WTC11 (cell line): ENCODE data around the gene CHIT1. TPM values are rescaled to one million over a fixed set of nuclear protein-coding genes. Genes with fewer than 3 reads are reported as not detected.
"Not testable (repeated sequence)": the region's sequence is repeated elsewhere in the genome, so short reads cannot be mapped to it uniquely, and the experiment has no call there.

ENCODE experiments used
- ATAC-seq: fragments of 200-7000 bp; cut with Tn5 transposase; 2 replicates; pipeline ENCODE4 v1.10.0; 2021; ENCODE audit warnings: mild to moderate bottlenecking, moderate library complexity
- CTCF ChIA-PET: fragments of 300-600 bp; sonication (Branson Sonifier 250); formaldehyde crosslinking; loops from one replicate; lab custom pipeline; 2021; ENCODE audit warnings: antibody characterized with exemption; lab: Charles Lee
- POLR2A ChIA-PET: fragments of 350-600 bp; sonication (Branson Sonifier 250); formaldehyde crosslinking; loops from one replicate; lab custom pipeline; 2021; ENCODE audit warnings: antibody characterized with exemption; lab: Charles Lee
- DNase-seq: peaks from one replicate; pipeline ENCODE4 v3.0.0; 2021; ENCODE audit warnings: low spot score
- H3K27ac Mint-ChIP-seq: 2 replicates; pipeline ENCODE4 v1.8.0; 2021; ENCODE audit warnings: mixed read lengths
- H3K27me3 Mint-ChIP-seq: 2 replicates; pipeline ENCODE4 v1.8.0; 2021; ENCODE audit warnings: low read depth, mild to moderate bottlenecking, moderate library complexity, mixed read lengths
- H3K36me3 Mint-ChIP-seq: 2 replicates; pipeline ENCODE4 v1.8.0; 2021; ENCODE audit warnings: mixed read lengths
- H3K4me1 Mint-ChIP-seq: 2 replicates; pipeline ENCODE4 v1.8.0; 2022; ENCODE audit warnings: mixed read lengths
- H3K4me3 Mint-ChIP-seq: 2 replicates; pipeline ENCODE4 v1.8.0; 2021; ENCODE audit warnings: mild to moderate bottlenecking, moderate library complexity, mixed read lengths
- H3K9me3 Mint-ChIP-seq: 2 replicates; pipeline ENCODE4 v1.8.0; 2021; ENCODE audit warnings: mixed read lengths
- AR ChIP-seq: fragments of 250-450 bp; sonication (Bioruptor Pico); IDR thresholded peaks from 2 replicates; pipeline ENCODE4 v1.9.0; 2021; ENCODE audit warnings: mild to moderate bottlenecking
- CREM ChIP-seq: sonication (generic); formaldehyde crosslinking; IDR thresholded peaks from 2 replicates; pipeline ENCODE4 v1.8.1; 2022; ENCODE audit warnings: mild to moderate bottlenecking, missing genetic modification reagents, moderate library complexity
- E2F5 ChIP-seq: sonication (generic); formaldehyde crosslinking; IDR thresholded peaks from 2 replicates; pipeline ENCODE4 v1.8.1; 2022; ENCODE audit warnings: mild to moderate bottlenecking, moderate library complexity, missing genetic modification reagents
- JAZF1 ChIP-seq: fragments of 250-450 bp; sonication (Bioruptor Pico); IDR thresholded peaks from 2 replicates; pipeline ENCODE4 v1.9.0; 2021; ENCODE audit warnings: moderate library complexity, mild to moderate bottlenecking, inconsistent platforms
- MAX ChIP-seq: sonication (generic); formaldehyde crosslinking; IDR thresholded peaks from 2 replicates; pipeline ENCODE4 v1.8.0; 2022; ENCODE audit warnings: mild to moderate bottlenecking, missing genetic modification reagents
- NR2C2 ChIP-seq: sonication (generic); formaldehyde crosslinking; IDR thresholded peaks from 2 replicates; pipeline ENCODE4 v1.8.0; 2022; ENCODE audit warnings: mild to moderate bottlenecking, missing genetic modification reagents
- PRRX2 ChIP-seq: fragments of 250-450 bp; sonication (Bioruptor Pico); IDR thresholded peaks from 2 replicates; pipeline ENCODE4 v1.8.0; 2021; ENCODE audit warnings: mild to moderate bottlenecking
- STAT6 ChIP-seq: sonication (generic); formaldehyde crosslinking; conservative IDR thresholded peaks from 2 replicates; pipeline ENCODE4 v1.8.1; 2023; ENCODE audit warnings: mild to moderate bottlenecking, low read depth, missing genetic modification reagents, moderate library complexity
- TEAD1 ChIP-seq: sonication (generic); formaldehyde crosslinking; IDR thresholded peaks from 2 replicates; pipeline ENCODE4 v1.8.0; 2022; ENCODE audit warnings: mild to moderate bottlenecking, missing genetic modification reagents
- TP53 ChIP-seq: sonication (generic); formaldehyde crosslinking; IDR thresholded peaks from 2 replicates; pipeline ENCODE4 v1.8.1; 2023; ENCODE audit warnings: mild to moderate bottlenecking, missing genetic modification reagents
- USF1 ChIP-seq: sonication (generic); formaldehyde crosslinking; IDR thresholded peaks from 2 replicates; pipeline ENCODE4 v1.8.0; 2022; ENCODE audit warnings: mild to moderate bottlenecking, missing genetic modification reagents
- USF2 ChIP-seq: sonication (generic); formaldehyde crosslinking; IDR thresholded peaks from 2 replicates; pipeline ENCODE4 v1.8.1; 2023; ENCODE audit warnings: mild to moderate bottlenecking, missing genetic modification reagents, moderate library complexity
- ZNF219 ChIP-seq: sonication (generic); formaldehyde crosslinking; IDR thresholded peaks from 2 replicates; pipeline ENCODE4 v1.8.0; 2023; ENCODE audit warnings: missing genetic modification reagents, mild to moderate bottlenecking, borderline replicate concordance
- ZNF425 ChIP-seq: fragments of 250-450 bp; sonication (Bioruptor Pico); conservative IDR thresholded peaks from 2 replicates; pipeline ENCODE4 v1.9.0; 2021; ENCODE audit warnings: mild to moderate bottlenecking
- ZNF671 ChIP-seq: fragments of 250-450 bp; sonication (Bioruptor Pico); IDR thresholded peaks from 2 replicates; pipeline ENCODE4 v1.8.0; 2021; ENCODE audit warnings: mild to moderate bottlenecking
- ZSCAN18 ChIP-seq: fragments of 250-450 bp; sonication (Bioruptor Pico); IDR thresholded peaks from 2 replicates; pipeline ENCODE4 v2.1.2; 2022; ENCODE audit warnings: mild to moderate bottlenecking, moderate library complexity
- total RNA-seq: library from RNA; stranded (reverse); gene quantifications from 3 replicates; pipeline ENCODE4 v1.2.3, GENCODE V29; 2021

The CHIT1 gene
- total RNA-seq, 1 experiment from 2014 or later = 0.15 TPM

- no peak for ATAC-seq
- Mint-ChIP-seq H3K9me3 (no peaks in the 10 kb centered on the region), H3K27me3 (peaks cover 34% of the 10 kb centered on the region), H3K36me3 (no peaks in the 10 kb centered on the region), H3K4me3 (no peak overlapping the region), H3K27ac (no peak overlapping the region), H3K4me1 (peaks cover 8% of the 10 kb centered on the region)
- CTCF ChIA-PET = interaction anchor here (2.0 to 11.3 kb wide), 4 partner anchors 47 to 221 kb away, joined by 4 to 369 read pairs (median 6); no protein-coding TSS in a partner anchor
- POLR2A ChIA-PET = no interaction called here
- TF ChIP-seq ZNF671 (CRISPR knock-in tag) (no peak), MAX (no peak), AR (no peak), ZNF425 (CRISPR knock-in tag) (no peak), NR2C2 (no peak), USF1 (CRISPR knock-in tag) (no peak), STAT6 (no peak)
- no peak for DNase-seq
Measured at GRCh38 chr1:203263496-203263895, 34.0 kb upstream of the CHIT1 start.

- H3K4me3 Mint-ChIP-seq, DNase-seq, H3K4me1 Mint-ChIP-seq, H3K27ac Mint-ChIP-seq, H3K36me3 Mint-ChIP-seq, POLR2A ChIA-PET, ATAC-seq: not testable (repeated sequence)
- peaks cover 56% of the 10 kb centered on the region for H3K27me3 Mint-ChIP-seq
- peaks cover 37% of the 10 kb centered on the region for H3K9me3 Mint-ChIP-seq
- CTCF ChIA-PET = interaction anchor here (0.6 to 1.5 kb wide), 2 partner anchors 11 to 234 kb away, joined by 3 to 8 read pairs; no protein-coding TSS in a partner anchor
Measured at GRCh38 chr1:203256636-203257035, 27.2 kb upstream of the CHIT1 start.

GRCh38 chr1:203254782-203255181 lies 25.3 kb upstream of the CHIT1 start:
- CTCF ChIA-PET = interaction anchor here (0.5 to 1.3 kb wide), 4 partner anchors 8 to 216 kb away, joined by 3 to 5 read pairs (median 4); no protein-coding TSS in a partner anchor
- POLR2A ChIA-PET, H3K4me3 Mint-ChIP-seq, DNase-seq, H3K4me1 Mint-ChIP-seq, H3K27ac Mint-ChIP-seq, ATAC-seq, H3K36me3 Mint-ChIP-seq: not testable (repeated sequence)
- peaks cover 42% of the 10 kb centered on the region for H3K27me3 Mint-ChIP-seq
- peaks cover 37% of the 10 kb centered on the region for H3K9me3 Mint-ChIP-seq

GRCh38 chr1:203252678-203253077 lies 23.2 kb upstream of the CHIT1 start:
- ATAC-seq (no peak), DNase-seq (no peak)
- Mint-ChIP-seq H3K9me3 (peaks cover 33% of the 10 kb centered on the region), H3K36me3 (peaks cover 8% of the 10 kb centered on the region), H3K4me3 (no peak overlapping the region), H3K27me3 (peaks cover 29% of the 10 kb centered on the region), H3K27ac (no peak overlapping the region), H3K4me1 (no peaks in the 10 kb centered on the region)
- POLR2A ChIA-PET = no interaction called here
- CTCF ChIA-PET = interaction anchor here (1.6 kb wide), 1 partner anchor 15 kb away, joined by 3 read pairs; no protein-coding TSS in a partner anchor
- TF ChIP-seq PRRX2 (CRISPR knock-in tag) (no peak), USF2 (CRISPR knock-in tag) (no peak), MAX (no peak), ZNF219 (CRISPR knock-in tag) (no peak), TP53 (CRISPR knock-in tag) (no peak), E2F5 (CRISPR knock-in tag) (no peak), ZSCAN18 (CRISPR knock-in tag) (no peak), CREM (CRISPR knock-in tag) (no peak), TEAD1 (CRISPR knock-in tag) (no peak), JAZF1 (CRISPR knock-in tag) (no peak)
